Measurements from ENCODE around the gene SLC23A2.

The SLC23A2 gene

DNA sequence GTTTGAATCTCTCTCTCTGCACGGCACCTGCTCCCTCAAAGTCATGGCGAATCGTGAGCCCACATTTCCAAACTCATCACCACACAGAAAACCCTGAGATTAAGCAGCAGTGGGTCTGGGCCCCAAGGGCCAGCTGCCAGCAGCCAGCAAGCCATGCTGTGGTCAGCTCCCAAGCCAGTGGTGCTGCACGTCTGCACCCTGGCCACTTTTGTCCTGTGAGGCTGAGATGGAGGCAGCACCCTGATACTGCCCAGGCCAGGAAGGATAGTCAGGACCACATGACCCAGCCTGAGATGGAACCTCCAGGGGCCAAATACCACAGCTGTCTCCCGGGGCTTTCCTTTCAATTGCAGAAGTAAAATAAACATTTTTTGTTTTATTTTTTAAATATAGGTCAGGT is 185.7 kb downstream of the SLC23A2 start:
- TF ChIP-seq, protein P1, sequence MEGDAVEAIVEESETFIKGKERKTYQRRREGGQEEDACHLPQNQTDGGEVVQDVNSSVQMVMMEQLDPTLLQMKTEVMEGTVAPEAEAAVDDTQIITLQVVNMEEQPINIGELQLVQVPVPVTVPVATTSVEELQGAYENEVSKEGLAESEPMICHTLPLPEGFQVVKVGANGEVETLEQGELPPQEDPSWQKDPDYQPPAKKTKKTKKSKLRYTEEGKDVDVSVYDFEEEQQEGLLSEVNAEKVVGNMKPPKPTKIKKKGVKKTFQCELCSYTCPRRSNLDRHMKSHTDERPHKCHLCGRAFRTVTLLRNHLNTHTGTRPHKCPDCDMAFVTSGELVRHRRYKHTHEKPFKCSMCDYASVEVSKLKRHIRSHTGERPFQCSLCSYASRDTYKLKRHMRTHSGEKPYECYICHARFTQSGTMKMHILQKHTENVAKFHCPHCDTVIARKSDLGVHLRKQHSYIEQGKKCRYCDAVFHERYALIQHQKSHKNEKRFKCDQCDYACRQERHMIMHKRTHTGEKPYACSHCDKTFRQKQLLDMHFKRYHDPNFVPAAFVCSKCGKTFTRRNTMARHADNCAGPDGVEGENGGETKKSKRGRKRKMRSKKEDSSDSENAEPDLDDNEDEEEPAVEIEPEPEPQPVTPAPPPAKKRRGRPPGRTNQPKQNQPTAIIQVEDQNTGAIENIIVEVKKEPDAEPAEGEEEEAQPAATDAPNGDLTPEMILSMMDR (IDR thresholded peaks at IDR 0.05; ENCODE audit: low read depth, low read length): no peak
- DNase-seq (ENCODE audit: extremely low read depth, low read depth): no peak

DNA sequence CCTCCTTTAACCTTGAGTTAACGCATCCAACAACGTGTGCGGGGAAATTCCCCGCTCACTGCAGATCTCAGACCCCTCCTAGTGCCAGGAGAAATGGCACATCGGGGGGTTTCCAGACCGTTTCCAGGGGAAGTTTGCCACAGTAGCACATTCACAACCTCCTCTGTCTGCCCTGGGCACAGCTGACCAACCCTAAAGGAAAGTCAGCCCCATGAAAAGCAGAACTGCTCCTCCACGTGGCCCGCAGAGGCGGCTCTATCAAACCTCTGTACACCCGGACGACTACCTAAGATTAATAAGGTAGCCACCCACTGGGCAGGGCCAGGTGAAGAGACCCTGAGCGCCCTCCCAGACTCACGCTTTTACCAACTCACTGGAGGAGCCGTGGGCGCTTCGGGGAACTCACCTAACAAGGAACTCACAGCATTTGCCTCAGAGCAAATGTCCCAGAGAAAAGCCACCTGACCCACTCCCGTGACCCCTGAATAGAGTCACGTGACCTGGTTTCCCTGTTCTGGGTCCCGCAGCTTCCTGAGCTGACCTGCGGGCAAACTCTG is 186.5 kb downstream of the SLC23A2 start:
- DNase-seq (ENCODE audit: extremely low read depth, low read depth): no peak
- TF ChIP-seq, protein P1 (IDR thresholded peaks at IDR 0.05; ENCODE audit: low read depth, low read length): no peak

DNA sequence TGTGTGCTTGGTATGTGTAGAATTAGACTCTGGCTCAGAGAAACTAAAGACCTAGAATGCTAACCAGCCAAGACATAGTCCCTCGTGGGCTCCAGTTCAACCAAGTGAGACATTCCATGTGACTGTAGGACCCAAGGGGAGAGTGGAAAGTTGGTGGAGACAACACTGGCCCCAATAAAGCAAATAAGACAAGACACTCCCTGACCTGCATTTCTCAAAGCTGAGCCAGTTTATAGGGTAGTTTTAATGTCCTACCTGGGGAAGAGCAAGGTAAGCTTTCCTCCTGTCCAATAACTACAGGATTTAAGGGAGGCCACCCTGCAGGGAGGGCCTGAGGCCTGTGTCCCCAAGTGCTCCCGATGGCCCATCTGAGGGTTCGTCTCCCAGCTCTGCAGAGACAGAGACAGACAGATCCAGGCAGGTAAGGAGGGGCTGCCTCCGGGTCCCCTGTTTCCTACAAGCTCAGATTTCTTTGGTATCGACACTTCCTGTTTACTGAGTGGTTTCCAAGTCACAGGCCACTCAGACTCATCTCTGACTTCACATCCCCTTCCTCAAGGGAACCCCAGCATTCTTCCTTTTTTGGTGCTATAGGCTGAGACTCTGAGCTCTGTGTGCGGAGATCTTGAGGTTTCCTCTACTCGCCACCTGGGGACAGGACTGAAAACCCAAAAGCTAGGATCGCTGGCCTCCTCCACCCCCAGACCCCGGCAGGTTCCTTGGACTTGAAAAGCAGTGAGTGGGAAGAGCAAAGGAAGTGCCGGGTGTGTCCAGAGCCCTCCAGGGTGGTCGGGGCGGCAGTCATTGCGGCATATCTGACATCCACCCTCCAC is 187.2 kb downstream of the SLC23A2 start:
- DNase-seq (ENCODE audit: extremely low read depth, low read depth): no peak
- TF ChIP-seq, protein P1 (IDR thresholded peaks at IDR 0.05; ENCODE audit: low read depth, low read length): no peak

DNA sequence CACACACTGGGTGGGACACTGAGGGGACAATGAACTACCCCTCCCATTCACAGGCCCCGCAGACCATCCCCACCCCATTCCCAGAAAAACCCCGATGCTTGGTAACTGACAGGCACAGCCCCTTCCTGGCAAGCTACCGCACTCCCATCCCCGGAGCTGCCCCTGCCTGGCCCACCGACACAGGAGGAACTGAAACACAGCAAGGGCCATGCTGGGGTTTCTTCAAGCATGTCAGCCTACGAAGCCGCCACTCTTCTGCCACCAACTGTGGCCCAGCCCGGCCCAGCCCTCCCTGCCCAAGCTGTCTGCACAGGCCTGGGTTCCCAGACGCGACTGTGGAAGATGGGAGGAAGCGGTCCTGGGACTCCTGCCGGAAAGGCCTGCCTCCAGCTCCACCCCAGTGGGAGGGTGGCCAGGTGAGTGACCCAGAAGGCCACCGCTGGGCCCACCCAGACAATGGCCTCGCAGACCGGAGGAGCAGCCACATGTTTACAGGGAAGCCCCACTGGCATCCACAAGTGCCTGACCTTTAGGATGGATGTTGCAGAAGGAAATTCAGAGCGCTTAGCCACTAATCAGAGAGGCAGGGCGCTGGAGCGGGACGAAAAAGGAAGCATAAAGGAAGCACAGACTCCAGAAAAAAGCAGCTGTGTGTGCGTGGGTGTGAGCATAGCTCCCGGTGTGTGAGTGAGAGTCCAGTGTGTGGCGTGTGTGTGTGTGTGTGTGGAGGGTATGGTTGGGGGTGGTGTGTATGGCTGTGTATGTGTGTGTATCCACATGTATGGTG is 188.0 kb downstream of the SLC23A2 start:
- TF ChIP-seq, protein P1 (IDR thresholded peaks at IDR 0.05; ENCODE audit: low read depth, low read length): no peak
- no peak for DNase-seq (ENCODE audit: extremely low read depth, low read depth)

DNA sequence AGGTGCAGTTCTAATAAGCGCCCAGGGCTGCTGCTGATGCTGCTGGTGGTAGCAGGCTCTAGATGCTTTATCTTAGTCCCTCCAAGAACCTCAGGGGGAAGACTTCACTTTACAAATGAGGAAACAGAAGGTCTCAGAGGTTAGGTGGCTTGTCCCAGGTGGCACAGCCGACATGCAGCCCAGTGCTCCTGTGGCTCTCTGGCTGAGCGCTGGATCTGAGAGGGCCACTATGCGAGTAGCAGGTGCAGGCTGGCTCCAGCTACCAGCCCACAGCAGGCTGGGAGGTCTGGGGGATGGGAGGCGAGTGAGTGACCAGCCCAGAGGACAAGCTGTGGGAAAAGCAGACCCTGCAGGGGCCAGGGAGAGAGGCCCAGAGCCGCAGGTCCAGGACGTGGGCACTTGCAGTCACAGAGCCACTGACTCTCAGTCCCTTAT is 188.7 kb downstream of the SLC23A2 start:
- DNase-seq (ENCODE audit: extremely low read depth, low read depth): no peak
- TF ChIP-seq, protein P1 (IDR thresholded peaks at IDR 0.05; ENCODE audit: low read depth, low read length): no peak

DNA sequence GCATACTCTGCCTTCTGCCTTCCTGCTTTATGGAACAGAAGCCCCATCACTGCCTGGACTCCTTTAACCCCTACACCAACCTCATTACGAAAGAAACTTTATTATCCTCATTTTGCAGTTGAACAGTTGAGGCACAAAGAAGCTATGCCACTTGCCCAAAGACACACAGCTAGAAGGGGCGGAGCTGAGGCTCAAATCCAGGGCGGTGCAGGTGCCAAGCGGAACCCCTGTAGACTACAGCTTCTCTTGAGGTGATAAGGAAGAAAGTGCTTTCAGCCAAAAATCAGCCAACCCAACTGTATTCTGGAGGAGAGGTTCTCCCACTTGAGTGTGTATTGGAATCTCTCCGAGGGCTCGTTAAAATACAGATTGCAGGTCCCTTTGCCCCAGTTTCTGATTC is 189.1 kb downstream of the SLC23A2 start:
- no peak for DNase-seq (ENCODE audit: extremely low read depth, low read depth)
- TF ChIP-seq, protein P1 (IDR thresholded peaks at IDR 0.05; ENCODE audit: low read depth, low read length): no peak
